Loucy (cell line): ENCODE measurements around the gene RASGRP2.

Experiments used
- H2AFZ ChIP-seq: fragments of 200-600 bp; sonication (generic); 2 replicates; pipeline ENCODE4 v1.6.0; 2016; ENCODE audit warnings: antibody characterized with exemption, mild to moderate bottlenecking, low read length, moderate library complexity
- H3F3A ChIP-seq: fragments of 200-600 bp; 2 replicates; pipeline ENCODE4 v1.6.0; 2016; ENCODE audit warnings: antibody characterized with exemption, low read depth, mild to moderate bottlenecking
- H3K27me3 ChIP-seq: fragments of 200-600 bp; sonication (generic); 2 replicates; pipeline ENCODE4 v1.6.1; 2014; ENCODE audit warnings: low read length, mild to moderate bottlenecking; ENCODE audit not compliant: insufficient read depth, poor library complexity, severe bottlenecking
- H3K36me3 ChIP-seq: fragments of 200-600 bp; sonication (generic); 2 replicates; pipeline ENCODE4 v1.6.1; 2016; ENCODE audit warnings: low read length; ENCODE audit not compliant: insufficient read depth
- H3K4me1 ChIP-seq: fragments of 200-600 bp; sonication (generic); 2 replicates; pipeline ENCODE4 v1.5.1; 2014; ENCODE audit warnings: low read length, mild to moderate bottlenecking; ENCODE audit not compliant: insufficient read depth, poor library complexity, severe bottlenecking
- H3K4me2 ChIP-seq: fragments of 200-600 bp; sonication (generic); 2 replicates; pipeline ENCODE4 v1.6.0; 2014; ENCODE audit warnings: antibody characterized with exemption, low read length, low read depth, mild to moderate bottlenecking; ENCODE audit not compliant: poor library complexity, severe bottlenecking
- H3K4me3 ChIP-seq: fragments of 200-600 bp; sonication (generic); 2 replicates; pipeline ENCODE4 v1.5.1; 2014; ENCODE audit warnings: low read length, mild to moderate bottlenecking, mixed read lengths; ENCODE audit not compliant: poor library complexity, severe bottlenecking
- H3K79me2 ChIP-seq: fragments of 200-600 bp; sonication (generic); 2 replicates; pipeline ENCODE4 v1.6.1; 2014; ENCODE audit warnings: low read length; ENCODE audit not compliant: insufficient read depth
- H3K9ac ChIP-seq: fragments of 200-600 bp; sonication (generic); 2 replicates; pipeline ENCODE4 v1.6.0; 2014; ENCODE audit warnings: mild to moderate bottlenecking, low read depth, low read length, moderate library complexity; ENCODE audit not compliant: poor library complexity, severe bottlenecking
- H3K9me2 ChIP-seq: fragments of 200-600 bp; sonication (generic); replicated peaks from 2 replicates; pipeline ENCODE4 v1.6.1; 2016; ENCODE audit warnings: low read depth, low read length, mixed read lengths
- H3K9me3 ChIP-seq: fragments of 200-600 bp; sonication (generic); 2 replicates; pipeline ENCODE4 v1.6.1; 2014; ENCODE audit warnings: mild to moderate bottlenecking, antibody characterized with exemption, low read length, low read depth; ENCODE audit not compliant: insufficient read depth
- H4K20me1 ChIP-seq: fragments of 200-600 bp; sonication (generic); 2 replicates; pipeline ENCODE4 v1.6.0; 2014; ENCODE audit warnings: antibody characterized with exemption, low read length, mild to moderate bottlenecking; ENCODE audit not compliant: insufficient read depth, poor library complexity, severe bottlenecking
- CTCF ChIP-seq: fragments of 200-600 bp; sonication (generic); conservative IDR thresholded peaks from 2 replicates; pipeline ENCODE4 v1.5.1; 2014; ENCODE audit warnings: mild to moderate bottlenecking, antibody characterized with exemption, low read length
- EZH2phosphoT487 ChIP-seq: fragments of 200-600 bp; IDR thresholded peaks from 2 replicates; pipeline ENCODE4 v1.6.1; 2018; ENCODE audit warnings: antibody characterized with exemption, mild to moderate bottlenecking, moderate library complexity, borderline replicate concordance

RASGRP2 gene

GRCh38 chr11:64769283-64769682, 25.3 kb upstream of the RASGRP2 start:
- Histone ChIP-seq H3K4me1 (peaks cover 54% of the 10 kb centered on the region), H3K79me2 (peaks cover 93% of the 10 kb centered on the region), H3K9me3 (no peaks in the 10 kb centered on the region), H3K4me2 (no peak overlapping the region), H2AFZ (no peak overlapping the region), H3K36me3 (peaks cover 98% of the 10 kb centered on the region), H4K20me1 (peaks cover 99% of the 10 kb centered on the region), H3K4me3 (no peak overlapping the region), H3F3A (peaks cover 44% of the 10 kb centered on the region), H3K9me2 (no peaks in the 10 kb centered on the region), H3K27me3 (no peaks in the 10 kb centered on the region), H3K9ac (no peak overlapping the region)
- TF ChIP-seq EZH2phosphoT487, result no peak
- TF ChIP-seq CTCF, result no peak

- H2AFZ ChIP-seq, result no peak overlapping the region
- peaks cover 96% of the 10 kb centered on the region for H3K36me3 ChIP-seq
- no peaks in the 10 kb centered on the region for H3K27me3 ChIP-seq
- peaks cover 51% of the 10 kb centered on the region for H3F3A ChIP-seq
- no peak overlapping the region for H3K4me3 ChIP-seq
- H3K9ac ChIP-seq, result no peak overlapping the region
- H3K79me2 ChIP-seq, result peaks cover 90% of the 10 kb centered on the region
- no peaks in the 10 kb centered on the region for H3K9me2 ChIP-seq
- peaks cover 54% of the 10 kb centered on the region for H3K4me1 ChIP-seq
- H4K20me1 ChIP-seq, result peaks cover 99% of the 10 kb centered on the region
- TF ChIP-seq CTCF (no peak), EZH2phosphoT487 (no peak)
- no peaks in the 10 kb centered on the region for H3K9me3 ChIP-seq
- no peak overlapping the region for H3K4me2 ChIP-seq
Measured at GRCh38 chr11:64768300-64768694, 24.4 kb upstream of the RASGRP2 start.

- H3K27me3 ChIP-seq, result no peaks in the 10 kb centered on the region
- no peak overlapping the region for H3K9ac ChIP-seq
- peaks cover 45% of the 10 kb centered on the region for H3F3A ChIP-seq
- H2AFZ ChIP-seq, result no peak overlapping the region
- TF ChIP-seq CTCF, result peak; percentile 90
- TF ChIP-seq EZH2phosphoT487, result no peak
- H3K4me1 ChIP-seq, result peaks cover 53% of the 10 kb centered on the region
- H3K9me3 ChIP-seq, result no peaks in the 10 kb centered on the region
- peaks cover 93% of the 10 kb centered on the region for H3K36me3 ChIP-seq
- H3K4me2 ChIP-seq, result peak overlapping the region; percentile 32
- H4K20me1 ChIP-seq, result peaks cover 98% of the 10 kb centered on the region
- H3K79me2 ChIP-seq, result peaks cover 88% of the 10 kb centered on the region
- peak overlapping the region; percentile 4 for H3K4me3 ChIP-seq
- H3K9me2 ChIP-seq, result no peaks in the 10 kb centered on the region
Measured at GRCh38 chr11:64767344-64768299, 23.7 kb upstream of the RASGRP2 start.
